H1 (cell line): ENCODE measurements around the gene KRT3. TPM values are rescaled to one million over a fixed set of nuclear protein-coding genes. Genes with fewer than 3 reads are reported as not detected.

Experiments used
- CTCF ChIA-PET: fragments of 300-600 bp; sonication (Branson Sonifier 250); formaldehyde crosslinking; loops from one replicate; lab custom pipeline; 2021; ENCODE audit not compliant: partially characterized antibody; lab: Charles Lee
- POLR2A ChIA-PET: fragments of 300-600 bp; sonication (Branson Sonifier 250); formaldehyde crosslinking; loops from one replicate; lab custom pipeline; 2021; ENCODE audit warnings: inconsistent platforms; ENCODE audit not compliant: partially characterized antibody; lab: Charles Lee
- DNase-seq, 2 experiments: peaks; one replicate each; pipeline versions ENCODE4 v3.0.0 to v3.0.0-alpha.2; 2010 to 2022; ENCODE audit warnings: low spot score in 2 of 2, low read depth in 1 of 2, mixed read lengths in 1 of 2
- FAIRE-seq: peaks from 2 replicates; lab custom pipeline; 2011; peaks lifted over from hg19 to GRCh38; lab: Jason Lieb, UNC
- H2AFZ ChIP-seq: 2 replicates; pipeline ENCODE4 v1.8.1; 2012; ENCODE audit warnings: low read length, inconsistent platforms
- H2AK5ac ChIP-seq: 2 replicates; pipeline ENCODE4 v1.6.1; 2013; ENCODE audit warnings: low read depth, low read length
- H2BK120ac ChIP-seq: replicated peaks from 2 replicates; pipeline ENCODE3; 2013; ENCODE audit warnings: low read depth, low read length, inconsistent platforms
- H2BK12ac ChIP-seq: 2 replicates; pipeline ENCODE4 v1.6.1; 2013; ENCODE audit warnings: low read depth, low read length
- H2BK15ac ChIP-seq: 2 replicates; pipeline ENCODE4 v1.6.1; 2013; ENCODE audit warnings: low read length
- H2BK20ac ChIP-seq: 2 replicates; pipeline ENCODE4 v1.6.1; 2013; ENCODE audit warnings: low read length
- H2BK5ac ChIP-seq: 2 replicates; pipeline ENCODE4 v1.6.1; 2013; ENCODE audit warnings: low read depth, low read length
- H3K14ac ChIP-seq: 2 replicates; pipeline ENCODE4 v1.6.1; 2013; ENCODE audit warnings: inconsistent platforms; ENCODE audit not compliant: insufficient read length
- H3K18ac ChIP-seq: 2 replicates; pipeline ENCODE4 v1.6.1; 2013; ENCODE audit warnings: low read length; ENCODE audit errors: extremely low read depth
- H3K23ac ChIP-seq: 2 replicates; pipeline ENCODE4 v1.6.1; 2013; ENCODE audit warnings: inconsistent platforms; ENCODE audit not compliant: insufficient read length
- H3K23me2 ChIP-seq: 2 replicates; pipeline ENCODE4 v1.6.1; 2013; ENCODE audit warnings: low read depth, low read length
- H3K27ac ChIP-seq: 2 replicates; pipeline ENCODE4 v1.6.1; 2011; ENCODE audit warnings: low read depth, low read length, inconsistent platforms
- H3K27me3 ChIP-seq, 4 experiments: replicated peaks in 1 of 4; 1 replicate in 1 of 4; 2 replicates in 3 of 4; pipeline versions ENCODE4 v1.6.1 to v1.8.1; 2011 to 2013; ENCODE audit warnings: low read length in 3 of 4, mild to moderate bottlenecking in 3 of 4, inconsistent platforms in 2 of 4, mixed read lengths in 2 of 4, moderate library complexity in 1 of 4; ENCODE audit not compliant: control insufficient read depth in 3 of 4, insufficient read depth in 3 of 4; ENCODE audit errors: extremely low read depth in 1 of 4
- H3K36me3 ChIP-seq, 4 experiments: 2 replicates each; pipeline versions ENCODE4 v1.6.1 to v1.8.1; 2011 to 2013; ENCODE audit warnings: mild to moderate bottlenecking in 4 of 4, low read length in 3 of 4, moderate library complexity in 2 of 4, control low read depth in 1 of 4, inconsistent platforms in 1 of 4; ENCODE audit not compliant: insufficient read depth in 4 of 4, control insufficient read depth in 2 of 4
- H3K4ac ChIP-seq: replicated peaks from 2 replicates; pipeline ENCODE3; 2013; ENCODE audit warnings: low read length, low read depth, mixed read lengths, inconsistent platforms; ENCODE audit not compliant: insufficient read length
- H3K4me1 ChIP-seq, 4 experiments: replicated peaks in 1 of 4; 1 replicate in 1 of 4; 2 replicates in 3 of 4; pipeline versions ENCODE4 v1.6.1 to v1.8.1; 2011 to 2013; ENCODE audit warnings: low read length in 3 of 4, inconsistent platforms in 2 of 4, mixed read lengths in 1 of 4; ENCODE audit not compliant: insufficient read depth in 4 of 4, control insufficient read depth in 3 of 4
- H3K4me2 ChIP-seq, 2 experiments: 2 replicates each; pipeline versions ENCODE4 v1.6.1 to v1.8.1; 2011 to 2013; ENCODE audit warnings: low read depth in 2 of 2, low read length in 2 of 2, control low read depth in 1 of 2, inconsistent platforms in 1 of 2, mild to moderate bottlenecking in 1 of 2; ENCODE audit not compliant: insufficient read depth in 1 of 2
- H3K4me3 ChIP-seq, 4 experiments: fragments of 200-600, 300-600 bp in 1 of 4; sonication (generic), shearing (Covaris generic), sonication (Bioruptor Twin) in 1 of 4; 2 replicates each; pipeline versions ENCODE4 v1.5.1 to v1.8.1; 2011 to 2016; ENCODE audit warnings: low read length in 4 of 4, low read depth in 3 of 4, control low read depth in 2 of 4, inconsistent platforms in 2 of 4, mild to moderate bottlenecking in 2 of 4, mixed read lengths in 1 of 4, moderate library complexity in 1 of 4; ENCODE audit not compliant: insufficient read depth in 2 of 4; ENCODE audit errors: extremely low read depth in 1 of 4
- H3K56ac ChIP-seq: replicated peaks from 2 replicates; pipeline ENCODE3; 2013; ENCODE audit warnings: low read depth, mild to moderate bottlenecking, mixed read lengths, low read length, inconsistent platforms; ENCODE audit not compliant: insufficient read length
- H3K79me1 ChIP-seq: 2 replicates; pipeline ENCODE4 v1.6.1; 2013; ENCODE audit warnings: low read depth, low read length, control low read depth
- H3K79me2 ChIP-seq, 2 experiments: 2 replicates each; pipeline versions ENCODE4 v1.6.1 to v1.8.1; 2012 to 2013; ENCODE audit warnings: low read length in 2 of 2, mild to moderate bottlenecking in 2 of 2, inconsistent platforms in 1 of 2; ENCODE audit not compliant: insufficient read depth in 2 of 2, control insufficient read depth in 1 of 2
- H3K9ac ChIP-seq, 4 experiments: replicated peaks in 1 of 4; 1 replicate in 1 of 4; 2 replicates in 3 of 4; pipeline versions ENCODE4 v1.6.1 to v1.8.1; 2011 to 2013; ENCODE audit warnings: low read depth in 3 of 4, low read length in 3 of 4, control low read depth in 2 of 4, mild to moderate bottlenecking in 2 of 4, moderate library complexity in 2 of 4, inconsistent platforms in 1 of 4; ENCODE audit errors: extremely low read depth in 1 of 4
- H3K9me3 ChIP-seq, 2 experiments: 2 replicates each; pipeline versions ENCODE4 v1.6.1 to v1.8.1; 2012 to 2013; ENCODE audit warnings: mild to moderate bottlenecking in 2 of 2, moderate library complexity in 2 of 2, control low read depth in 1 of 2, inconsistent platforms in 1 of 2, low read depth in 1 of 2, low read length in 1 of 2, mixed read lengths in 1 of 2; ENCODE audit not compliant: insufficient read depth in 2 of 2
- H4K20me1 ChIP-seq, 2 experiments: replicated peaks in 1 of 2; 2 replicates each; pipeline versions ENCODE3 to v1.8.1; 2011 to 2013; ENCODE audit warnings: inconsistent platforms in 2 of 2, low read length in 2 of 2, mild to moderate bottlenecking in 1 of 2; ENCODE audit not compliant: insufficient read depth in 2 of 2, control insufficient read depth in 1 of 2
- H4K5ac ChIP-seq: 2 replicates; pipeline ENCODE4 v1.6.1; 2013; ENCODE audit warnings: low read length, low read depth, mixed read lengths, inconsistent platforms; ENCODE audit not compliant: insufficient read length
- H4K8ac ChIP-seq: 2 replicates; pipeline ENCODE4 v1.8.0; 2013; ENCODE audit warnings: mild to moderate bottlenecking, moderate library complexity, low read length, inconsistent platforms; ENCODE audit not compliant: insufficient read depth; ENCODE audit errors: extremely low read depth
- H4K91ac ChIP-seq: replicated peaks from 2 replicates; pipeline ENCODE3; 2013; ENCODE audit warnings: low read length, mixed read lengths, inconsistent platforms; ENCODE audit not compliant: insufficient read length
- ATF3 ChIP-seq: IDR thresholded peaks from 2 replicates; pipeline ENCODE4 v1.6.1; 2011; ENCODE audit warnings: low read depth, mild to moderate bottlenecking, low read length; ENCODE audit not compliant: insufficient read depth
- BRCA1 ChIP-seq: IDR thresholded peaks from 2 replicates; pipeline ENCODE4 v1.6.1; 2012; ENCODE audit warnings: low read depth, low read length, improper control_type of control experiment
- CBX8 ChIP-seq: fragments of 300-800, 300-1000 bp; sonication (generic); IDR thresholded peaks from 2 replicates; pipeline ENCODE4 v1.7.1; 2016; ENCODE audit warnings: low read depth, low read length, borderline replicate concordance
- CEBPB ChIP-seq: IDR thresholded peaks from 2 replicates; pipeline ENCODE4 v1.6.1; 2012; ENCODE audit warnings: low read depth, low read length
- EGR1 ChIP-seq: IDR thresholded peaks from 2 replicates; pipeline ENCODE4 v1.6.1; 2011; ENCODE audit warnings: low read depth, low read length, borderline replicate concordance
- KDM1A ChIP-seq: fragments of 200-600, 300-600 bp; sonication (generic); IDR thresholded peaks from 2 replicates; pipeline ENCODE4 v1.7.1; 2016; ENCODE audit warnings: mild to moderate bottlenecking, low read length, borderline replicate concordance
- PHF8 ChIP-seq: fragments of 200-600 bp; sonication (generic); conservative IDR thresholded peaks from 2 replicates; pipeline ENCODE4 v1.7.1; 2012; ENCODE audit warnings: low read depth, mild to moderate bottlenecking, inconsistent platforms, low read length, moderate library complexity
- POLR2A ChIP-seq, 2 experiments: IDR thresholded peaks; 1 replicate in 1 of 2; 2 replicates in 1 of 2; pipeline ENCODE4 v1.6.1; 2011; ENCODE audit warnings: low read depth in 2 of 2, low read length in 2 of 2, mild to moderate bottlenecking in 2 of 2; ENCODE audit errors: control extremely low read depth in 1 of 2
- RBBP5 ChIP-seq: IDR thresholded peaks from 2 replicates; pipeline ENCODE4 v1.7.1; 2012; ENCODE audit warnings: low read depth, mild to moderate bottlenecking, inconsistent platforms, low read length, moderate library complexity, borderline replicate concordance
- RFX5 ChIP-seq: IDR thresholded peaks from 2 replicates; pipeline ENCODE4 v1.6.1; 2011; ENCODE audit warnings: low read depth, low read length, improper control_type of control experiment, borderline replicate concordance
- RNF2 ChIP-seq: fragments of 200-900, 300-1000 bp; sonication (generic); IDR thresholded peaks from 2 replicates; pipeline ENCODE4 v1.7.1; 2016; ENCODE audit warnings: borderline replicate concordance, low read depth, mild to moderate bottlenecking, antibody characterized with exemption, low read length; ENCODE audit not compliant: poor library complexity, severe bottlenecking; ENCODE audit errors: missing control alignments
- SP2 ChIP-seq: IDR thresholded peaks from 2 replicates; pipeline ENCODE4 v1.6.1; 2012; ENCODE audit warnings: mild to moderate bottlenecking, low read length, inconsistent platforms
- SRF ChIP-seq: IDR thresholded peaks from 2 replicates; pipeline ENCODE4 v1.6.1; 2011; ENCODE audit warnings: mild to moderate bottlenecking, low read depth, low read length, moderate library complexity
- USF2 ChIP-seq: IDR thresholded peaks from 2 replicates; pipeline ENCODE4 v1.6.1; 2011; ENCODE audit warnings: low read length, improper control_type of control experiment
- polyA plus RNA-seq, 7 experiments: library from polyadenylated mRNA; depleted of rRNA in 3 of 7; stranded (reverse) in 5 of 7; unstranded in 2 of 7; fragments of >200 nt in 5 of 7; fragments of 200-250 nt in 2 of 7; gene quantifications; 1 replicate in 5 of 7; 2 replicates in 1 of 7; 4 replicates in 1 of 7; pipeline versions ENCODE4 v1.2.1 to v1.2.3, GENCODE V29; 2011 to 2013; ENCODE audit warnings: missing spikeins in 2 of 7, mixed read lengths in 2 of 7
- total RNA-seq: library from RNA; stranded (reverse); fragmentation: NEBNext Ultra II Directional; extraction: Animal tissue kit (Norgen Biotek cat#: 25700); gene quantifications from 2 replicates; pipeline ENCODE4 v1.2.1, GENCODE V29; 2021

The KRT3 gene
- total and polyA plus RNA-seq, 2 of the 8 experiments (the other 6 are each of a cell fraction or from before 2014, with no cell fraction given) = not detected

- no peak for FAIRE-seq
- no peak overlapping the region for H2BK5ac ChIP-seq
- TF ChIP-seq POLR2A (IDR thresholded peaks at IDR 0.05; ENCODE audit: control extremely low read depth in 1 of 2, low read depth in 2 of 2, low read length in 2 of 2) = no peak
- TF ChIP-seq ATF3 = no peak
- no peak for TF ChIP-seq PHF8
- no peak for TF ChIP-seq CBX8
- TF ChIP-seq RNF2 = no peak
- TF ChIP-seq EGR1 = no peak
- no peak for TF ChIP-seq BRCA1
- TF ChIP-seq SRF = no peak
- TF ChIP-seq SP2 = no peak
- TF ChIP-seq CEBPB = no peak
- no peak for TF ChIP-seq KDM1A
- TF ChIP-seq RFX5 = no peak
- TF ChIP-seq USF2 = no peak
- no peak for TF ChIP-seq RBBP5
Observed at GRCh38 chr12:52769946-52770345, 26.0 kb downstream of the KRT3 start.

More at GRCh38 chr12:52769946-52770345, 26.0 kb downstream of the KRT3 start:
- Histone ChIP-seq H3K23me2 (no peaks in the 10 kb centered on the region), H3K79me1 (no peaks in the 10 kb centered on the region), H3K4ac (no peak overlapping the region), H3K9ac (no peak overlapping the region), H3K27ac (no peak overlapping the region), H3K79me2 (no peaks in the 10 kb centered on the region), H3K36me3 (no peaks in the 10 kb centered on the region), H4K8ac (no peak overlapping the region), H2AK5ac (no peak overlapping the region), H2BK20ac (no peak overlapping the region), H3K4me3 (no peak overlapping the region), H4K91ac (no peak overlapping the region), H4K5ac (no peak overlapping the region), H3K4me2 (no peak overlapping the region), H4K20me1 (no peaks in the 10 kb centered on the region), H3K56ac (no peak overlapping the region), H2BK120ac (no peak overlapping the region), H2BK15ac (no peak overlapping the region), H3K18ac (no peak overlapping the region), H2BK12ac (no peak overlapping the region), H2AFZ (no peak overlapping the region), H3K23ac (no peak overlapping the region), H3K14ac (no peak overlapping the region), H3K4me1 (no peaks in the 10 kb centered on the region), H3K27me3 (0 out of 7 replicates have a peak, but pooled peaks cover 0 to 2% (median 0%) of the 10 kb centered on the region in 4 experiments), H3K9me3 (no peaks in the 10 kb centered on the region)
- ChIA-PET POLR2A (no interaction called here), CTCF (interaction anchor here (1.2 to 1.7 kb wide), 3 partner anchors 9 to 53 kb away, joined by 3 to 4 read pairs (median 4); no protein-coding TSS in a partner anchor)
- DNase-seq = no peak
